Testis (tissue), 3 donors: ENCODE data around the gene CDK17. TPM values are rescaled to one million over a fixed set of nuclear protein-coding genes. Genes with fewer than 3 reads are reported as not detected.

ENCODE experiments used
- DNase-seq: peaks from one replicate; pipeline ENCODE4 v3.0.0-alpha.2; 2019
- H3K27ac ChIP-seq, 2 donors: fragments of 200-600 bp; sonication (generic); one replicate each; pipeline ENCODE4 v1.5.1; 2019
- H3K27me3 ChIP-seq: fragments of 200-600 bp; sonication (generic); one replicate; pipeline ENCODE4 v1.5.1; 2019
- H3K36me3 ChIP-seq: fragments of 200-600 bp; sonication (generic); one replicate; pipeline ENCODE4 v1.5.1; 2017; ENCODE audit warnings: low read depth; ENCODE audit errors: missing control alignments
- H3K4me1 ChIP-seq: fragments of 200-600 bp; sonication (generic); one replicate; pipeline ENCODE4 v1.5.1; 2019
- H3K4me3 ChIP-seq, 2 donors: fragments of 200-600 bp; sonication (generic); one replicate each; pipeline ENCODE4 v1.5.1; 2017 to 2019
- H3K9me3 ChIP-seq: fragments of 200-600 bp; sonication (generic); one replicate; pipeline ENCODE4 v1.5.1; 2017
- POLR2A ChIP-seq: fragments of 450-650 bp; IDR thresholded peaks from one replicate; pipeline ENCODE4 v1.6.1; 2017; ENCODE audit warnings: antibody characterized with exemption, mild to moderate bottlenecking, moderate library complexity
- WGBS, 2 donors: methylation state at CpG; one replicate each; pipeline ENCODE4 v1.1.5; 2018; 5-methylcytosine and 5-hydroxymethylcytosine counted together
- intact Hi-C: fragments of 100-400 bp; cut with DNase I; formaldehyde crosslinking; loops from one replicate; pipeline ENCODE4 v1.15.1; 2023; ENCODE audit warnings: low total_unique reads
- polyA plus RNA-seq: library from polyadenylated mRNA; stranded (reverse); fragments of 350-450 nt; fragmentation: Illumina TruSeq; extraction: RNeasy Lipid Tissue Mini Kit (QIAGEN cat#74804); gene quantifications from one replicate; pipeline ENCODE4 v1.2.3, GENCODE V29; 2014; ENCODE audit warnings: low read depth, low replicate concordance; ENCODE audit not compliant: insufficient read depth
- total RNA-seq, 2 donors: library from RNA; depleted of rRNA; stranded (reverse); fragments of >200 nt; gene quantifications; one replicate each; pipeline ENCODE4 v1.2.3, GENCODE V29; 2016
- TF ChIP-seq, protein P1 (sequence below), 3 experiments: fragments of 450-650 bp in 2 of 3; fragments of 200-600 bp in 1 of 3; sonication (generic) in 1 of 3; IDR thresholded peaks; one replicate each; pipeline ENCODE4 v1.5.1; 2016 to 2019; ENCODE audit warnings: antibody characterized with exemption in 3 of 3, mild to moderate bottlenecking in 2 of 3, moderate library complexity in 1 of 3

CDK17 gene
- total and polyA plus RNA-seq, 3 donors from 2014 or later, result 40.7 to 100.0 (median 91.5) TPM

DNA sequence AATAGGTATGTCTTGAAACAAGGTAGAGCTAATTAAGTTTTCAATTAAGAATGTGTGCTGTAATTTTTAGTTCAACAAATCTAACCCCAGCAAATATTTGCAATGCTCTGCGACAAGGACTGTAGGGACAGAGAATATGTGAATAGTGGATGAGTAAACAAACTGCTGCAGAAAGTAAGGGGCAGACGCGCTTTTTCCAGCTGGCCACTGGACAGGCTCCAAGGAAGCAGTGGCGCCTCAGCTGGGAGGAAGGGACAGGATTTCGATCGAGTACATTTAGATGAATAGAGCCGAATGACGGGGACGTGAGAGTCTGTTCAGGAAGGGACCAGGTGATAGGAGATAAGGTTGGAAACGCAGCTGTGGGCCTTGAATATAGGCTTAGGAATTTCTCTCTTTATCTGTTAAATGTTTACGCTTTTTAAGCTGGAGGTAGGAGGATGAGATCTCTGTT lies 136.8 kb downstream of the CDK17 start:
- no peak overlapping the region for H3K27ac ChIP-seq
- DNase-seq, result no peak
- H3K4me3 ChIP-seq, result no peak overlapping the region
- no peaks in the 10 kb centered on the region for H3K9me3 ChIP-seq
- TF ChIP-seq, protein P1, sequence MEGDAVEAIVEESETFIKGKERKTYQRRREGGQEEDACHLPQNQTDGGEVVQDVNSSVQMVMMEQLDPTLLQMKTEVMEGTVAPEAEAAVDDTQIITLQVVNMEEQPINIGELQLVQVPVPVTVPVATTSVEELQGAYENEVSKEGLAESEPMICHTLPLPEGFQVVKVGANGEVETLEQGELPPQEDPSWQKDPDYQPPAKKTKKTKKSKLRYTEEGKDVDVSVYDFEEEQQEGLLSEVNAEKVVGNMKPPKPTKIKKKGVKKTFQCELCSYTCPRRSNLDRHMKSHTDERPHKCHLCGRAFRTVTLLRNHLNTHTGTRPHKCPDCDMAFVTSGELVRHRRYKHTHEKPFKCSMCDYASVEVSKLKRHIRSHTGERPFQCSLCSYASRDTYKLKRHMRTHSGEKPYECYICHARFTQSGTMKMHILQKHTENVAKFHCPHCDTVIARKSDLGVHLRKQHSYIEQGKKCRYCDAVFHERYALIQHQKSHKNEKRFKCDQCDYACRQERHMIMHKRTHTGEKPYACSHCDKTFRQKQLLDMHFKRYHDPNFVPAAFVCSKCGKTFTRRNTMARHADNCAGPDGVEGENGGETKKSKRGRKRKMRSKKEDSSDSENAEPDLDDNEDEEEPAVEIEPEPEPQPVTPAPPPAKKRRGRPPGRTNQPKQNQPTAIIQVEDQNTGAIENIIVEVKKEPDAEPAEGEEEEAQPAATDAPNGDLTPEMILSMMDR (IDR thresholded peaks at IDR 0.05), result no peak
- no peak for TF ChIP-seq POLR2A
- intact Hi-C loops, result no loop called here
- peaks cover 2% of the 10 kb centered on the region for H3K4me1 ChIP-seq
- H3K27me3 ChIP-seq, result no peaks in the 10 kb centered on the region
- WGBS, 2 donors, result 46 to 69% methylated on average over 11 of the region's 11 CpGs
- H3K36me3 ChIP-seq, result no peaks in the 10 kb centered on the region

DNA sequence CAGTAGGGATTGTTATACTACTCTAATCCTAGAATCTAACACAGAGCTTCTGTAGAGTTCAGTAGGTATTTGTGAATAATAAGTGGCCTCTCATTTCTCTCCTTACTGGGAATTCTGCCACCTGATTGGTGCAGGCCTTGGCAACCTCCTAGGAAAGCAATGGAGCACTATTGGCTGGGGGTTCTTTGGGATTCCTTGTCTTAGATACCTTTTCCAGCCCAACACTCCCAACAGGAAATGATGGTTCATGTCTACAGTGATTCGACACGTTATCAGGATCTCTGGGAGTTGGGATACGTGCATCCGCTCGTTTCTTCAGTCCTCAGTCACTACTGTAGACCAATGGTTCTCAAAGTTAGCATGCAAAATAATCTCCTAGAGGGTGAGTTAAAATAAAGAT lies 138.7 kb downstream of the CDK17 start:
- Histone ChIP-seq H3K4me1 (peaks cover 9% of the 10 kb centered on the region), H3K9me3 (no peaks in the 10 kb centered on the region), H3K4me3 (no peak overlapping the region), H3K36me3 (no peaks in the 10 kb centered on the region), H3K27ac (no peak overlapping the region), H3K27me3 (no peaks in the 10 kb centered on the region)
- no peak for DNase-seq
- intact Hi-C loops, result no loop called here
- WGBS, 2 donors, result 95% methylated on average over 5 of the region's 5 CpGs
- TF ChIP-seq POLR2A, result no peak
- TF ChIP-seq, protein P1 (IDR thresholded peaks at IDR 0.05), result no peak

DNA sequence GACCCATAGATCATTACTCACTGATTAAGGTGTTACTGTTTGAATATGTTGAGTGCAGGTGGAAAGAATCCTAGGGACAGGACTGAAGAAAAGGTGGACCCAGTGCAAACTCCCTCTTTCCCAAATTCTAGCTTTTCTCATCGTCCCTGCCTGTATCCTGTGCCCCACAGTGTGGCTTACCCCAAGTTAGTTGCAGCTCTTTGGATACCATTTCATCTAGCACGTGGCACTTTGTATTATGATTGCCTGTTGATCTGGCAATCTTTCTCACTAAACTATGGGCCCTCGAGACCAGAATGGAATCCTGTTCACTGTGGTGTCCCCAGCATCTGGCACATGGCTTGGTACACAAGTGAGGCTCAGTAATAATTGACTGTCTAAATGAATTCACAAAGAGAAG lies 139.6 kb downstream of the CDK17 start:
- no peak overlapping the region for H3K4me3 ChIP-seq
- H3K27ac ChIP-seq, result no peak overlapping the region
- H3K9me3 ChIP-seq, result no peaks in the 10 kb centered on the region
- DNase-seq, result no peak
- intact Hi-C loops, result no loop called here
- peaks cover 9% of the 10 kb centered on the region for H3K4me1 ChIP-seq
- no peaks in the 10 kb centered on the region for H3K36me3 ChIP-seq
- WGBS, 2 donors, result 88 to 92% methylated on average over 3 of the region's 3 CpGs
- TF ChIP-seq, protein P1 (IDR thresholded peaks at IDR 0.05), result no peak
- H3K27me3 ChIP-seq, result no peaks in the 10 kb centered on the region

DNA sequence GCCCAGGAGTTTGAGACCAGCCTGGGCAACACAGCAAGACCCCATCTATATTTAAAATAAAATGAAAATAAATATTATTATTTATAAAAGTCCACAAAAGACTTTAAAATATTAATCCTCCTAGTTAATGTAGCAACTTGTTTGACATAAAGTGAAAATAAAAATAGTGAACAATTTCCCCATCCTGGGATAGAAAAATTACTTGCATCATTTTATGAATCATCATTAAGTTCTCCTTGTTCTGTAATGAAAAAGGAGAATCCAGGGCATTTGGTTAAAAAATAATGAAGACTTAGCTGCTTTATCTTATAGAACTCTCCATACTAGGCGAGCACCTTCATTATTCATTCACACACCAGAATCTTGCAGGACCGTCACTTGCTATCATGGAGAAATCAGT lies 140.0 kb downstream of the CDK17 start:
- H3K27me3 ChIP-seq, result no peaks in the 10 kb centered on the region
- H3K9me3 ChIP-seq, result no peaks in the 10 kb centered on the region
- intact Hi-C loops, result no loop called here
- H3K36me3 ChIP-seq, result no peaks in the 10 kb centered on the region
- TF ChIP-seq, protein P1 (IDR thresholded peaks at IDR 0.05), result no peak
- TF ChIP-seq POLR2A, result no peak
- H3K27ac ChIP-seq, result no peak overlapping the region
- 94 to 97% methylated on average over 2 of the region's 2 CpGs for WGBS, 2 donors
- H3K4me1 ChIP-seq, result peaks cover 9% of the 10 kb centered on the region
- H3K4me3 ChIP-seq, result no peak overlapping the region
- DNase-seq, result no peak

DNA sequence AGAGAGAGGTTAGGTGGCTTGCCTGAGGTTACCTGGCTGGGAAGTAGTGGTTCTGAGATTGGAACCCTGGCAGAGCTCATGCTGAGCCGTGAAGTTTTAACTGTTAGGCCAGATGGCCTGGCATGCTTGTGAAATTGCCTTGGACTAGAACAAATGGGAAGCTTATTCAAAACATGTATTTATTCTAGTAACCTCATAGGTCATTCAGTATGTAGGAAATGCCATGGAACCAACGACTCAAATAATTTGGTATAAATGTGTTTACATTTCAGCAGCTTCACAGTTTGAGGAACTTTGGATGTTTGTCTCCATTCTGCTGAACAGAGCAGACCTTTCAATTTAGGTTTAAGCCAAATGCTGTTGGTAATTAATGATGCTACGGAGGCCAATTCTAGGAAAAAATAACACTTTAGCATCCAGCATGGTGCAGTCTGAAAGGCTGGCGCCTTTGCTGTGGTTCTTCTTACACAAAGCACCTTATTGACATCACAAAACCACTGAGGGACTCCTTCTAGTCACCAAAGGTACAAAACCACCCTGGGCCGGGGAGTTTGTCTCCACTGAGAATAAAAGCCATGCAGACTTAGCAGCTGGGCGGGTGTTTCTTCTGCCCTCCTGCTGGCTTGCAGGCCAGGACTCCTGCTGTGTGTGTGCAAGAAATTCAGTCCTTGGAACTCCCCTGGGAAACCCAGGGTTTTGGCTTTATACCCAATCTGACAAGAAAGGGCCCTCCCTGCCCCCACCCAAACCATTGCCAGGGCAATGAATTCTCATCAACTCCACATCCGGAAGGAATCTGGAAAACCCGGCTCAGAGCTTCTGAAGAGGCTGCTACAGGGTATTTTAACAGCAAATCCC lies 141.9 kb downstream of the CDK17 start:
- no peaks in the 10 kb centered on the region for H3K9me3 ChIP-seq
- H3K27me3 ChIP-seq, result no peaks in the 10 kb centered on the region
- H3K36me3 ChIP-seq, result no peaks in the 10 kb centered on the region
- H3K4me1 ChIP-seq, result peaks cover 9% of the 10 kb centered on the region
- no peak for DNase-seq
- H3K4me3 ChIP-seq, result no peak overlapping the region
- 38 to 52% methylated on average over 8 of the region's 8 CpGs for WGBS, 2 donors
- intact Hi-C loops, result no loop called here
- TF ChIP-seq, protein P1 (IDR thresholded peaks at IDR 0.05), result no peak
- no peak for TF ChIP-seq POLR2A
- no peak overlapping the region for H3K27ac ChIP-seq
